SK-N-SH (cell line): ENCODE data around the gene AP5B1.

ENCODE experiments used
- CHD2 ChIP-seq: fragments of 150-350 bp; IDR thresholded peaks from 2 replicates; pipeline ENCODE4 v1.6.1; 2018; ENCODE audit warnings: low read length; ENCODE audit not compliant: partially characterized antibody
- CTCF ChIP-seq: fragments of 200-600 bp; sonication (generic); IDR thresholded peaks from 2 replicates; pipeline ENCODE4 v1.6.1; 2017; ENCODE audit warnings: antibody characterized with exemption, mild to moderate bottlenecking, moderate library complexity
- EP300 ChIP-seq, 2 experiments: IDR thresholded peaks; 2 replicates each; pipeline versions ENCODE4 v1.4.0 to v1.6.1; 2012; ENCODE audit warnings: borderline replicate concordance in 1 of 2, low read depth in 1 of 2, low read length in 1 of 2
- EZH2phosphoT487 ChIP-seq: fragments of 200-600 bp; sonication (generic); IDR thresholded peaks from 2 replicates; pipeline ENCODE4 v1.6.1; 2017; ENCODE audit warnings: low read depth, mixed run types, mild to moderate bottlenecking, antibody characterized with exemption, moderate library complexity, borderline replicate concordance
- GABPA ChIP-seq: IDR thresholded peaks from 2 replicates; pipeline ENCODE4 v1.4.0; 2012; ENCODE audit warnings: low read depth, mild to moderate bottlenecking
- JUND ChIP-seq: IDR thresholded peaks from 2 replicates; pipeline ENCODE4 v1.4.0; 2012
- NRF1 ChIP-seq: IDR thresholded peaks from 2 replicates; pipeline ENCODE4 v1.6.1; 2012; ENCODE audit warnings: low read depth, mild to moderate bottlenecking, low read length
- PBX3 ChIP-seq: IDR thresholded peaks from 2 replicates; pipeline ENCODE4; 2012
- POLR2AphosphoS5 ChIP-seq: IDR thresholded peaks from 2 replicates; pipeline ENCODE4 v1.6.1; 2012; ENCODE audit warnings: low read depth, low read length
- RAD21 ChIP-seq: IDR thresholded peaks from 2 replicates; pipeline ENCODE4 v1.6.1; 2012; ENCODE audit warnings: mild to moderate bottlenecking, low read length
- RXRA ChIP-seq: IDR thresholded peaks from 2 replicates; pipeline ENCODE4 v1.4.0; 2012; ENCODE audit warnings: low read depth, mild to moderate bottlenecking, borderline replicate concordance
- SIN3A ChIP-seq: IDR thresholded peaks from 2 replicates; pipeline ENCODE4 v1.6.1; 2012; ENCODE audit warnings: low read depth, mild to moderate bottlenecking, low read length, moderate library complexity, borderline replicate concordance
- USF1 ChIP-seq: IDR thresholded peaks from 2 replicates; pipeline ENCODE4 v1.4.0; 2012; ENCODE audit warnings: low read depth, borderline replicate concordance

GRCh38 chr11:65764434-65764833 is 16.3 kb downstream of the AP5B1 start:
- TF ChIP-seq CTCF (no peak), JUND (no peak), USF1 (no peak), NRF1 (no peak), EP300 (IDR thresholded peaks at IDR 0.05; ENCODE audit: borderline replicate concordance in 1 of 2, low read depth in 1 of 2, low read length in 1 of 2) (no peak), CHD2 (no peak), POLR2AphosphoS5 (no peak), SIN3A (no peak), RAD21 (no peak), RXRA (no peak), EZH2phosphoT487 (no peak), PBX3 (no peak), GABPA (no peak)
